HG02885 (cell line): Measurements from ENCODE around the gene NCAPD2.
"Not testable (repeated sequence)": the region's sequence is repeated elsewhere in the genome, so short reads cannot be mapped to it uniquely, and the experiment has no call there.

Source experiments
- ATAC-seq: cut with Tn5 transposase; IDR thresholded peaks from one replicate; pipeline ENCODE4 v1.9.1; 2021; ENCODE audit warnings: mild to moderate bottlenecking; ENCODE audit not compliant: unreplicated experiment, poor library complexity

Gene NCAPD2

DNA sequence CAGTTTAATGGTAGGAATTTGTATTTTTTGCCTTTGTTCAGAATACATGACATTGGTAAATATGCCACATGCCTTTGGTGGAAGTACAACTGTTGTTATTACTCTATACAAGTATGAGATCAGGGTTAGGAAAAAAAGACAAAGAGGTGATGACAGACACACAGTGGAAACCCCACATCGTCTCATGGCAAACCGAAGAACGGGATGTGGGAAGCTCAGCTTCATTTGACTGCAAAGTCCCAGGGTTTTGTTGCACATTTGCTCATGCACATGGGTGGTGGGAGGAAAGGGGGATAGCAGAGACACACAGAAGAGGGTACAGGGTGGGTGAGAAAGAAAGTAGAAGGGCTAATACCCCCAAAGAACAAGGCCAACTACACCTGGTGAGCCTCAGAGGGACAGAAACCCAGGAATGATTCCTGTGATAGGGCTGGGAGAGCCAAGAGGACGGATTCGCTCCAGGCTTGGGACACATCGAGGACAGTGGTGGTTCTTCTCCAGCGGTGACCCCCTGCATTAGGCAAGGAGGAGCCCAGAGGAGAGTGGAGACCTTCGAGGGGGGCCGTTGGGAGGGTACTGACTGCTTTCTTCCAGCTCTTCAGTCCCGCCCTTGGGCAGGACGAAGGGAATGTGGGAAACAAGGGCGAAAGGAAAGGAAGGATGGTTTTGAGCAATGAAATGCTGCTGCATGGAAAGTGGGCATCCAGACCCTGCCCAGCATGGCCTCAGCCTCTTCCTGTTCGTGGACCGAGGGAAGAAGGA, 31.5 kb upstream of the NCAPD2 start:
- peak; percentile 3 for ATAC-seq

DNA sequence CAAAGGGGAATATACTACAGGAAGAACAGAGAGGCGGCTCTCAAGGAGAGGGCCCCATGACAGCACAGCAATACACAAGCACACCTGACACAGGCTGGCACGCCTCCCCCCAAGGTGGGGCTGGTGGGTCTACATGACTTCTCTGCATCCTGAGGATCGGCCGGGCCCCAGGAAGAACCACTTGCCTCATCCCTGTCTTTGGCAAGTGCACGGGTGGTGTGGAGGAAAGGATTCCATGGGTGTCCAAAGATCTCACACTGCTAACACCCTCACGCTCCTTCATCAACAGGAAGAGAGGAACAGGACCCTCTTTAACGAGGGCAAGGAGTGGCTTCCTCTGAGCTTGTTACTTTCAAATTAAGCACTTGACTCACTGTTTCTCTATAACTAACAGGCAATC, 30.7 kb upstream of the NCAPD2 start:
- ATAC-seq: no peak

GRCh38 chr12:6463858-6464257, 30.0 kb upstream of the NCAPD2 start:
- ATAC-seq: no peak

DNA sequence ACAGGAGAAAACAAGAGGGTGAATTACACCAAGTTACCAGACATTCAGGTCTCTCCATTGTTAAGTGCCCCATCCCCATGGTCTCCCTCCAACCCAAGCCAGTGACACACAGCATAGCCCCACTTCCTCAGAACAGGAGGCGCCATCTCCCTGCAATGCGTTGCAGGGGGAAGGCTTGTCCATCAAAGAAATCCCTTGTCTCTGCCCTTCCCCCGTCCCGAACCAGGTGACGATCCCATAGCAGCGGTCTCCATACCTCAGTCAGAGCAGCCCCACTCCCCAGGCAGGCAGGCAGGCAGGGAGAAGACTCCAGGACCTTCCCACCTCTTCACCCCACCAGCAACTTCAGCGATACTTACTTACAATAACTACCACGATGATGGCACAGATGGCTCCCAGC, 29.4 kb upstream of the NCAPD2 start:
- ATAC-seq: no peak

- no peak for ATAC-seq
Measured at GRCh38 chr12:6465467-6466183, 28.3 kb upstream of the NCAPD2 start.

DNA sequence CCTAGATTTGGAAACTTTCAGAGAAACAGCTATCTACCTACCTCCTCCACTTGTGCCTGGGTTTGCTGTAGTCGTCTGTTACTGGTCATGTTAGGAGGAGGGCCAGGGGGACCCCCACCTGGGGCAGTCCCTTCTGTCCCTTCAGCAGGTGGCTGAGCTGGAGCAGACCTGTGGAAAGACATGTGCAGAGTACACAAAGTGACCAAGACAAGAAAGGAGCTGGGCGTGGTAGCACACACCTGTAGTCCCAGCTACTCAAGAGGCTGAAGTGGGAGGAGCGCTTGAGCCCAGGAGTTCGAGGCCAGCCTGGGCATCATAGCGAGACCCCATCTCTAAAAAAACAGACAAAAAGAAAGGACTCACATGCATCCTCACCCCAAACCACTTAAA, 27.7 kb upstream of the NCAPD2 start:
- ATAC-seq: no peak

- not testable (repeated sequence) for ATAC-seq
Measured at GRCh38 chr12:6466751-6467150, 27.2 kb upstream of the NCAPD2 start.

- not testable (repeated sequence) for ATAC-seq
Measured at GRCh38 chr12:6467571-6468282, 26.2 kb upstream of the NCAPD2 start.

DNA sequence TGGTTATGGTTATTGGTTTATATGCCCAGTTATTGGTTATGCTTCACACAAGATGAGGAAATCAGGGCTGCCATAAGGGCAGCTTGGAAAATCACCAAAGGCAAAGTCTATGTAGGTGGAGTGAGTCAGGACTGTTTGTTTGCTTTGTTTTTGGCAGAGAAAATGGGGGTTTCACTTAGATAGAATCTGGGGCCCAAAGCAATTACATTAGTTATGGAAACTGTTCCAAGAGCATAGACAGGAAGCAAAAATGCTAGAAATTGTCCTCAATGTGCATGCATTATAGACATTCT, 25.7 kb upstream of the NCAPD2 start:
- no peak for ATAC-seq

DNA sequence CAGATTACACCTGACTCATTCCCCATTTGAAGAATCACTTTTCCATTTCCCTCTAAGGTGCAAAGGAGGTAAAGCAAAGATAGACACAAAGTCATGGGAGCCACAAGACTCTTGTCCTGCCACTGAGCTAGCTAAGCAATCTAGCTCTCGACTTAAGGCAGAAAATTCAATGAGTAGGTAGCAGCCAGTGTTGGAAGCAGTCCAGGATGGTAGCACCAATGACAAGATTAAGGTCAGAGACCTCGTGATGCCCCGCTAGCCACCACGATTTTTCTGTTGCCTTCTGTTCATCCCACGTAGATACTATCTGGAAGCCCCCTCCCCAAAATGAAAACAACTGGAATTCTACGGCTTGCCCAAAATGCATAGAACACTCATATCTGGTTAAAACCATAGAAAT, 24.8 kb upstream of the NCAPD2 start:
- ATAC-seq: no peak

DNA sequence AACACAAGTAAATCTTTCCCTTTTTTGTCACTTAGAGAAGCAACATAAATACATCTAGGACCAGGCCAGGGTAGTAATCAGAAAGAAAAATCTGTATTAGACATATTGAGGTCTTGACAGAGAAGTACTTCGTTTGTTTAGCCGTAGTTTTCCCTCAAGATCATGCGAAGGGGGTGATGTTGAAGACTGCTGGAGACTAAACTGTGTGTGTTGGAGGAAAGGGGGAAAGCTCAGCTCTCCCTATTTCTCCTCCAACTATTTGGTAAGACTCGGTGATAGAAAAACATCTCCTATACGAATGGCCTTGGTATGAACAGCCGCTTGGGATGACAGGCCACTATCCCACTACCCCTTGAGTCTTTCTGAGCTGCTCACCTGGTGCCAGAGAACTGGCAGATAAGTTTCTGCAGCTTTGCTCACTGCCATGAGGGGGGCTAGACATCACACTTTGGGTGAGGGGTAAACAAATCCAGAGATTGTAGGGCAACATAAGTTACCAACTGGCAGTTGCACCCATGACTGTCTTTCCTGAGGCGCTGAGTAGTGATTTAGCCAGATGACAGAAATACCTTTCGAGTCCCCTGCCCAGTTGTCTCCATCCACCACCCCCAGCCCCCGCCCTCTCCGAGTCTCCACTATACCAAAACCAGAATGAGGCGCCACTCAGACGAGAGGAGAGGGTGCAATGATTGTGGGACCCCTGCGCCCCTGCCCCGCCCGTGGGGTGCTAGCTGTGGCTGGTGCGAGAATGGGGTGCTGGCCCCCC, 24.1 kb upstream of the NCAPD2 start:
- ATAC-seq: no peak

GRCh38 chr12:6470375-6471163, 23.3 kb upstream of the NCAPD2 start, which contains the start of gene VAMP1:
TSS of gene VAMP1 (minus strand) at chr12:6470677. CDS start at chr12:6470531, 146 bp downstream.
- ATAC-seq: peak; percentile 90

GRCh38 chr12:6471989-6472360, 21.9 kb upstream of the NCAPD2 start:
- no peak for ATAC-seq

DNA sequence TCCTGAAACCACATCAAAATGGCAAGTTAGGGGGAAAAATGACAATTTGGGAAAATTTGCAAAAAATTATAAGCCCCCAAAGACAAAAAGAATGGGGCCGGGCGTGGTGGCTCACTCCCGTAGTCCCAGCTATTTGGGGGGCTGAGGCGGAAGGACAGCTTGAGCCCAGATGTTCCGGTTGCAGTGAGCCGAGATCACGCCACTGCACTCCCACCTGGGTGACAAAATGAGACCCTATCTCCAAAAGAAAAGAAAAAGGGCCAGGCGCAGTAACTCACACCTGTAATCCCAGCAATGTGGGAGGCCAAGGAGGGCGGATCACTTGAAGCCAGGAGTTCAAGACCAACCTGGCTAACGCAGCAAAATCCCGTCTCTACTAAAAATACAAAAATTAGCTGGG, 21.4 kb upstream of the NCAPD2 start:
- no peak for ATAC-seq

DNA sequence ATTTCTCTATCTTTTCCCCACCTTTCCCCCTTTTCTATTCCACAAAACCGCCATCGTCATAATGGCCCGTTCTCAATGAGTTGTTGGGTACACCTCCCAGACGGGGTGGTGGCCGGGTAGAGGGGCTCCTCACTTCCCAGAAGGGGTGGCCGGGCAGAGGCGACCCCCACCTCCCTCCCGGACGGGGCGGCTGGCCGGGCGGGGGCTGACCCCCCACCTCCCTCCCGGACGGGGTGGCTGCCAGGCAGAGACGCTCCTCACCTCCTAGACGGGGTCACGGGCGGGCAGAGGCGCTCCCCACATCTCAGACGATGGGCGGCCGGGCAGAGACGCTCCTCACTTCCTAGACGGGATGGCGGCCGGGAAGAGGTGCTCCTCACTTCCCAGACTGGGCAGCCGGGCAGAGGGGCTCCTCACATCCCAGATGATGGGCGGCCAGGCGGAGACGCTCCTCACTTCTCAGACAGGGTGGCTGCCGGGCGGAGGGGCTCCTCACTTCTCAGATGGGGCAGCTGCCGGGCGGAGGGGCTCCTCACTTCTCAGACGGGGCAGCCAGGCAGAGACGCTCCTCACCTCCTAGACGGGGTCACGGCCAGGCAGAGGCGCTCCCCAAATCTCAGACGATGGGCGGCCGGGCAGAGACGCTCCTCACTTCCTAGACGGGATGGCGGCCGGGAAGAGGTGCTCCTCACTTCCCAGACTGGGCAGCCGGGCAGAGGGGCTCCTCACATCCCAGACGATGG, 18.5 kb upstream of the NCAPD2 start:
- ATAC-seq: not testable (repeated sequence)

- ATAC-seq: no peak
Measured at GRCh38 chr12:6476489-6476888, 17.4 kb upstream of the NCAPD2 start.

DNA sequence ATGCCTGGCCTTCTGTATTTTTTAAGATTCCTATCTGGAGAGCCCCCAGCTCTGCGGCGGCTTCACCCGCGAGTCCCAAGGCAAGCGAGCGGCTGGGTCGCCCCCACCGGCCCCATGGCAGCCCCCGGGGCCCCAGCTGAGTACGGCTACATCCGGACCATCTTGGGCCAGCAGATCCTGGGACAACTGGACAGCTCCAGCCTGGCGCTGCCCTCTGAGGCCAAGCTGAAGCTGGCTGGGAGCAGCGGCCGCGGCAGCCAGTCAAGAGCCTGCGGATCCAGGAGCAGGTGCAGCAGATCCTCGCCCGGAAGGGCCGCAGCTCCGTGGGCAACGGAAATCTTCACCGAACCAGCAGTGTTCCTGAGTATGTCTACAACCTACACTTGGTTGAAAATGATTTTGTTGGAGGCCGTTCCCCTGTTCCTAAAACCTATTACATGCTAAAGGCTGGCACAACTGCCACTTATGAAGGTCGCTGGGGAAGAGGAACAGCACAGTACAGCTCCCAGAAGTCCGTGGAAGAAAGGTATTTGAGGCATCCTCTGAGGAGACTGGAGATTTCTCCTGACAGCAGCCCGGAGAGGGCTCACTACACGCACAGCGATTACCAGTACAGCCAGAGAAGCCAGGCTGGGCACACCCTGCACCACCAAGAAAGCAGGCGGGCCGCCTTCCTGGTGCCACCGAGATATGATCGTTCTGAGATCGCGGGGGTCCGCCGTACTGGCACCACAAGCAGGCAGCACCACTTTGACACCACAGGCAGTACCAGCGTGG, 16.1 kb upstream of the NCAPD2 start:
- ATAC-seq: not testable (repeated sequence)

DNA sequence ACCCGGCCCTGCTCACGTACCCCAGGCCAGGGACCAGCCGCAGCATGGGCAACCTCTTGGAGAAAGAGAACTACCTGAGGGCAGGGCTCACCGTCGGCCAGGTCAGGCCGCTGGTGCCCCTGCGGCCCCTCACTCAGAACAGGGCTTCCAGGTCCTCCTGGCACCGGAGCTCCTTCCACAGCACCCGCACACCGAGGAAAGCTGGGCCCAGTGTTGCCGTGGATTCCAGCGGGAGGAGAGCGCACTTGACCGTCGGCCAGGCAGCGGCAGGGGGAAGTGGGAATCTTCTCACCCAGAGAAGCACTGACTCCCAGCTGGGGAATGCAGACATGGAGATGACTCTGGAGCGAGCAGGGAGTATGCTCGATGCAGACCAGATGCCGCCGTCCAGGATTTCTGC, 15.5 kb upstream of the NCAPD2 start:
- ATAC-seq: no peak

DNA sequence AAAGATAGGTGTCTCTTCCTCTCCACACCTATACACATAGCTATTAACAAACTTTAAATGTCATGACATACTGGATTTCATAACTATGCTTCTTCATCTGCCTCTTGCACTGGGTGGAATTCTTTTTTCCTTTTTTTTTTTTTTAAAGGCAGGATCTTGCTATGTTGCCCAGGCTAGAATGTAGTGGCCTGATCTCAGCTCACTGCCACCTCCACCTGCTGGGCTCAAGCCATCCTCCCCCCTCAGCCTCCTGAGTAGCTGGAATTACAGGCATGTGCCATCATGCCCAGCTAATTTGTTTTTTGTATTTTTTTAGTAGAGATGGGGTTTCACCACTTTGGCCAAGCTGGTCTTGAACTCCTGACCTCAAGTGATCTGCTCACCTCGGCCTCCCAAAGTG, 5.7 kb upstream of the NCAPD2 start:
- no peak for ATAC-seq
